Hepatocyte (in vitro differentiated cells): ENCODE data around the gene CORO1C.

ENCODE experiments used
- EZH2 ChIP-seq: fragments of 200-600 bp; sonication (generic); IDR thresholded peaks from 2 replicates; pipeline ENCODE4 v1.6.1; 2016; ENCODE audit warnings: antibody characterized with exemption, mild to moderate bottlenecking, borderline replicate concordance
- EZH2phosphoT487 ChIP-seq: fragments of 200-600 bp; sonication (generic); IDR thresholded peaks from one replicate; pipeline ENCODE4 v1.6.1; 2018; ENCODE audit warnings: antibody characterized with exemption, mild to moderate bottlenecking, low read depth, moderate library complexity; ENCODE audit not compliant: unreplicated experiment, severe bottlenecking
- TF ChIP-seq, protein P1 (sequence below): fragments of 200-600 bp; sonication (generic); IDR thresholded peaks from 2 replicates; pipeline ENCODE4 v1.5.1; 2016; ENCODE audit warnings: antibody characterized with exemption, mild to moderate bottlenecking; ENCODE audit not compliant: poor library complexity

DNA sequence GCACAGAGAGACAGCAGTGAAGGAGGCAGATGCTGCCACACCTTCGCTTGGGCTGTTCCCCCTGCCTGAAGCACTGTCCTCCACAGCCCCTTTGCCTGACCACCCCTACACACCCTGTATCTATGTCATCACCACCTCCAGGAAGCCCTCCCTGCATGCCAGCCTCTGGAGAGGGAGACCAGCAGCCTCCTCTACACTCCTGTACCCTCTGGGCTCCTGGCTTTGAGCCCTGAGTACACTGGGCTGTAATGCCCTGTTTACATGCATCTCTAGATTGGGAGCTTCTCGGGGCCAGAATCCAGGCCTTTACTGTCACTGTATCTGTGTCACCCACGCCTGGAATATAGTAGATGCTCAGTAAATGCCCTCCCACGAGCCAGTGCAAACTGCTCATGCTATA is 127.6 kb downstream of the CORO1C start:
- TF ChIP-seq, protein P1, sequence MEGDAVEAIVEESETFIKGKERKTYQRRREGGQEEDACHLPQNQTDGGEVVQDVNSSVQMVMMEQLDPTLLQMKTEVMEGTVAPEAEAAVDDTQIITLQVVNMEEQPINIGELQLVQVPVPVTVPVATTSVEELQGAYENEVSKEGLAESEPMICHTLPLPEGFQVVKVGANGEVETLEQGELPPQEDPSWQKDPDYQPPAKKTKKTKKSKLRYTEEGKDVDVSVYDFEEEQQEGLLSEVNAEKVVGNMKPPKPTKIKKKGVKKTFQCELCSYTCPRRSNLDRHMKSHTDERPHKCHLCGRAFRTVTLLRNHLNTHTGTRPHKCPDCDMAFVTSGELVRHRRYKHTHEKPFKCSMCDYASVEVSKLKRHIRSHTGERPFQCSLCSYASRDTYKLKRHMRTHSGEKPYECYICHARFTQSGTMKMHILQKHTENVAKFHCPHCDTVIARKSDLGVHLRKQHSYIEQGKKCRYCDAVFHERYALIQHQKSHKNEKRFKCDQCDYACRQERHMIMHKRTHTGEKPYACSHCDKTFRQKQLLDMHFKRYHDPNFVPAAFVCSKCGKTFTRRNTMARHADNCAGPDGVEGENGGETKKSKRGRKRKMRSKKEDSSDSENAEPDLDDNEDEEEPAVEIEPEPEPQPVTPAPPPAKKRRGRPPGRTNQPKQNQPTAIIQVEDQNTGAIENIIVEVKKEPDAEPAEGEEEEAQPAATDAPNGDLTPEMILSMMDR, result no peak
- no peak for TF ChIP-seq EZH2
- TF ChIP-seq EZH2phosphoT487, result no peak
